HG02623 (cell line): ENCODE measurements around the gene P3H3.

Experiments used
- ATAC-seq: cut with Tn5 transposase; IDR thresholded peaks from one replicate; pipeline ENCODE4 v1.9.1; 2021; ENCODE audit warnings: moderate library complexity; ENCODE audit not compliant: unreplicated experiment

P3H3 gene

GRCh38 chr12:6842075-6842474 is 13.9 kb downstream of the P3H3 start:
- ATAC-seq = no peak

GRCh38 chr12:6843118-6843902 is 15.1 kb downstream of the P3H3 start:
- ATAC-seq = no peak

- no peak for ATAC-seq
Measured at GRCh38 chr12:6845395-6845794, 17.2 kb downstream of the P3H3 start.

- no peak for ATAC-seq
Measured at GRCh38 chr12:6846316-6846869, 18.2 kb downstream of the P3H3 start.

GRCh38 chr12:6847676-6848075 is 19.5 kb downstream of the P3H3 start:
- ATAC-seq = no peak

GRCh38 chr12:6849427-6849826 is 21.2 kb downstream of the P3H3 start:
- ATAC-seq = no peak

- no peak for ATAC-seq
Measured at GRCh38 chr12:6849976-6850560, 21.9 kb downstream of the P3H3 start.

- ATAC-seq = no peak
Measured at GRCh38 chr12:6850796-6851152, 22.6 kb downstream of the P3H3 start.

GRCh38 chr12:6851153-6851920 is 23.1 kb downstream of the P3H3 start, which contains the start of gene CDCA3:
TSS of gene CDCA3 (minus strand) at chr12:6851286. CDS start at chr12:6850952, 334 bp downstream.
- ATAC-seq = peak; percentile 45

GRCh38 chr12:6851921-6852650 is 23.9 kb downstream of the P3H3 start, which contains the start of gene USP5:
TSS of gene USP5 (plus strand) at chr12:6852150. CDS start at chr12:6852180, 30 bp downstream.
- ATAC-seq = peak; percentile 66

- ATAC-seq = no peak
Measured at GRCh38 chr12:6852651-6853354, 24.6 kb downstream of the P3H3 start.

GRCh38 chr12:6853626-6854025 is 25.4 kb downstream of the P3H3 start:
- no peak for ATAC-seq

GRCh38 chr12:6854036-6854435 is 25.8 kb downstream of the P3H3 start:
- ATAC-seq = no peak

GRCh38 chr12:6855322-6855721 is 27.1 kb downstream of the P3H3 start:
- no peak for ATAC-seq

- ATAC-seq = no peak
Measured at GRCh38 chr12:6858799-6859198, 30.6 kb downstream of the P3H3 start.

- no peak for ATAC-seq
Measured at GRCh38 chr12:6860116-6860515, 31.9 kb downstream of the P3H3 start.

GRCh38 chr12:6860942-6861341 is 32.7 kb downstream of the P3H3 start:
- no peak for ATAC-seq

GRCh38 chr12:6861391-6861790 is 33.2 kb downstream of the P3H3 start:
- no peak for ATAC-seq

- no peak for ATAC-seq
Measured at GRCh38 chr12:6863033-6863432, 34.8 kb downstream of the P3H3 start.
